AG09319 (cell line): ENCODE measurements around the gene SLC38A11.
"Not testable (repeated sequence)": the region's sequence is repeated elsewhere in the genome, so short reads cannot be mapped to it uniquely, and the experiment has no call there.

Source experiments
- DNase-seq: peaks from one replicate; pipeline ENCODE4 v3.0.0-alpha.2; 2010; ENCODE audit warnings: low read depth; ENCODE audit errors: extremely low read depth
- TF ChIP-seq, protein P1 (sequence below): IDR thresholded peaks from 2 replicates; pipeline ENCODE4 v1.5.1; 2011; ENCODE audit warnings: low read depth, mild to moderate bottlenecking, inconsistent platforms, low read length, moderate library complexity

SLC38A11 gene

DNA sequence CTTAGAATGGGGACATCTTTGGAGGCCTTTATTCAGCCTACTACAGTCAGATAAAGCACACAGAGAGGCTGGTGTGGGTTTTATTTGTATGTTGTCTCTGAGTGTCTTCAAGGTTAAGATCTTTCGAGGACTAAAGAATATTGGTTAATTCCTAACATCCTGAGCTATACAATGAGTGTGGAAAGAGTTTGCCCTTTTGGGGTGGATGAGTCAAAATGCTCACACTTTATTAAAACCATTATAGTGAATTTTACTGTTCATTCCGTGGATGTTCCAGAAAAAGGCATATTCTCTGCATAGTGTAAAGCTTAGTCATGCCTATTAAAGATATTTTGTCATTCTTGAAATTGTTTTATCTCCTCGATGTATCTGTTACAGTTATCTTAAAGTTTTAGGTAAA, 29.1 kb upstream of the SLC38A11 start:
- DNase-seq, result no peak

DNA sequence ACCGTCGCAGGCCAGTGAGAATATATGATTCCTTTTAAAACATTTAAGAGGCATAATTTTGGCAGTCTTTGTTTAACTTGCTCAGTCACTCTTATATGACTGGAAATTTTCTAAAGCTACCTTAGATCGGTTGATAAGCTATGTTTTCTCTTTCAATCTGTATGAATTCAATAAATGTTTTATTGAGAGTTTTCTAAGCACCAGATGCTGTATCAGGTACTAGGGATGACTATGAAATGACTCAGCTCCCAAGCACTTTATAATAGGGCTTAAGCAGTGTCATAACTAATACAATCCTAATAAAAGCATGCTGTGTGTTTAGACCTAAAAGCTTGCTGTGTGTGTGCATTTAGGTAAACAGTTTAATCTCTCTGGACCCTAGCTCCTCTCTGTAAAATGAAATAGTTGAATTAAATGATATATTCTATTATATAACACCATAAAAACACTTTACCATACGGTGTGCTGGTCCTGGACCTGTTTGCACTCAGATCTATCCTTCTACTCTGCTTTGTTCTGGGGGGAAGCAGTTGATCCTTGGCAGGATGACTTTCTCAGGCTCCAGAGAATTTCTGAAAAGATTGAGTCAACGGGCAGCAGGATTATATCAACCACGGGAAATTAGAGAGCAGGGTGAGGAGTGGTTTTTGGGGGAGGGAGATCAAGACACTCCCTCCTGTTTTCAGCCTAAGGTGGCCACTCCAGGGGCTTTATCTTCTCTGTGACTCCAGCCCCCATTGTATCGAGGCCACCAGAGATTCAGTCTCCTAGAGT, 26.1 kb upstream of the SLC38A11 start:
- TF ChIP-seq, protein P1, sequence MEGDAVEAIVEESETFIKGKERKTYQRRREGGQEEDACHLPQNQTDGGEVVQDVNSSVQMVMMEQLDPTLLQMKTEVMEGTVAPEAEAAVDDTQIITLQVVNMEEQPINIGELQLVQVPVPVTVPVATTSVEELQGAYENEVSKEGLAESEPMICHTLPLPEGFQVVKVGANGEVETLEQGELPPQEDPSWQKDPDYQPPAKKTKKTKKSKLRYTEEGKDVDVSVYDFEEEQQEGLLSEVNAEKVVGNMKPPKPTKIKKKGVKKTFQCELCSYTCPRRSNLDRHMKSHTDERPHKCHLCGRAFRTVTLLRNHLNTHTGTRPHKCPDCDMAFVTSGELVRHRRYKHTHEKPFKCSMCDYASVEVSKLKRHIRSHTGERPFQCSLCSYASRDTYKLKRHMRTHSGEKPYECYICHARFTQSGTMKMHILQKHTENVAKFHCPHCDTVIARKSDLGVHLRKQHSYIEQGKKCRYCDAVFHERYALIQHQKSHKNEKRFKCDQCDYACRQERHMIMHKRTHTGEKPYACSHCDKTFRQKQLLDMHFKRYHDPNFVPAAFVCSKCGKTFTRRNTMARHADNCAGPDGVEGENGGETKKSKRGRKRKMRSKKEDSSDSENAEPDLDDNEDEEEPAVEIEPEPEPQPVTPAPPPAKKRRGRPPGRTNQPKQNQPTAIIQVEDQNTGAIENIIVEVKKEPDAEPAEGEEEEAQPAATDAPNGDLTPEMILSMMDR, result no peak
- no peak for DNase-seq

More for the DNA sequence above, 29.1 kb upstream of the SLC38A11 start:
- TF ChIP-seq, protein P1, result no peak

DNA sequence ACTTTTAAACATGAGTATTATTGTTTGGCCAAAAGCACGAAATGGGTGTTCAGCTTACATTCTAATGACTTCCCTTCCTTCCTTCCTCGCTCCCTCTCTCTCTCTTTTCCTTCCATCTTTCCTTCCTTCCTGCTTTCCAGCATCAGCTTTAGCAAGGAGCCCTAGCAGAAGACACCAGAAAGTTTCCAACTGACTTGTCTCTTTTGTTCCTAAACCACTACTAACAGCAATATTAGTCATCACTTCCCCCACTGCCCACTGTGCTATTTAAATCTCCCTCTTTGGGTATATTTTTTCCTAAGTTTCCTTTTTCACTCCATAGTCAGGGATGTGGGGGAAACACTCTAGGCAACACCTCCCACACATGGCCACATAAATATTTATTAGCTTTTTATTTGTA, 25.4 kb upstream of the SLC38A11 start:
- not testable (repeated sequence) for DNase-seq

DNA sequence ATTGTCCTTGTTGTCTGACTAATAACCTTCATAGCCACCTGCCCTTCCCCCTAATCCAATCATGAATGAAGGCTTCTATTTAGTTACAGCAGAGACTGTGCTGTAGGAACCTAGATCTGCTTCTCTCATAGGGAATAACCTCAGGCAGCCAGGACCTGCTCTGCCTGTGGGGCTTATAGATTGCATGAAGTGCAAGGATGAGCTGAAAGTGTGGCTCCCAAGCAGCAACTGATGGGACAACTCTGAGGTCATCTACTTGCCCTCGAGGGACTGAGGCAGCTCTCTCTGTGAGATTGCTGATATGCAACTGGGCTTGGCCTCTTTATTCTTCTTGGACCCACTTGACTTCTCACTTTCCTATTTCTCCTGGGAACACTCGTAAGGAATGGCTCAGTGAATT, 23.8 kb upstream of the SLC38A11 start:
- TF ChIP-seq, protein P1, result no peak
- DNase-seq, result no peak

DNA sequence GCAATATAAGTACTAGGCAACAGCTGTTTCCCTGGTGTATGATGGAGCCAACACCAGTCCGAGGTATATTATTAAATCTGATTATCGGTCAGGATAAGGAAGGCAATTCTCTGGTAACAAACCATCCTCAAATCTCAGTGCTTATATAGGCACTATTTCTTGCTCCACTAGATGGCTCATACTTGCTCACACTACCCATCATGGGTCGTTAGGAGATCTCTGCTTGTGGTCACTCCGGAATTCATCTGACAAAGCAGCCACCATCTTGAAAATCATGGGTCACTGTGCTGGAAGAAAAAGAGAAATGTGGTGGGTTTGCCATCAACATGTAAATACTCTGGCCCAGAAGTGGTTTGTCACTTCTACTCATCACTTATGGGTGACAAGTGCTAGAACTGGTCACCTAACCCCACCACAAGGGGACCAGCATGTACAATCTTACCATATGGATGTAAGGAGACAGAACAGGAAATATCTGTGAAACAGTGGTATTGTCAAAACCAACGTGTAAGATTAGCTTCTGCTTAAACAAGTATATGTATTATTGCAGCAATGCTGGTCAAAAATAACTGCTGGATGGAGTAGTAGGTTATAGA, 21.6 kb upstream of the SLC38A11 start:
- DNase-seq, result not testable (repeated sequence)

DNA sequence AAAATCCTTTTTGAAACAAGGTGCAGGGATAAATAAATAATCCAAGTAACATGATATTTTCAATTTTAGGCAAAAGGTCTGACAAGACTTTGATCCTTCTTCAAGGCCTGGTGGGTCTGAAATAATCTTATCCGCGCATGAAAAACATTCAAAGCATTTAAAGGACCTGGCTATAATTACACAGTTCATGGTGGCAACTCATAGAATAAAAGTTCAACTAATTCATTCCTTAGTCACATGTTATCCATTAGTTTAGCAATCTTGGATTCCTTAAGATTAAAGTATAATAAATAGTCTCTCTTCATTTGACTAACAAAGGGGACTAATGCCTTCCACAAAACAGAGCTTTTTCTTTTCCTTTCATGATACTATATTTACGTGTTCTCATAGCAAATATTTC, 21.0 kb upstream of the SLC38A11 start:
- no peak for DNase-seq
- TF ChIP-seq, protein P1, result no peak

DNA sequence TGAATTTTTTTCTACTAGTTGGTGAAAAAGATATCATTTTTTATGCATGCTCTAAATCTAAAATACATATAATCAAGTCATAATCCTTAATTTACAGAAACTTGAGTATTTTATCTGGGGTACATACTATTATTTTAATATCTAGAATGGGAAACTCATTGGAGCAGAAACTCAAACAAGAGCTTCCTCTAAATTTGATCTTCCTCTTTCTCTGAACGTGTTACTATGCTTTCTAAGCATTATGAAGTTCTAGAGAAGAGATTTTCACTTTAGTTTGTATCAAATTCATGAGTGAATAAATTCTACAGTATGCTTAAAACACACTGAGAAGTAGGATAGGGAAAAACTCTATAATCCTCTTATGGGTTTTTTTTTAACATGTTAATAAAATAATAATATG, 20.6 kb upstream of the SLC38A11 start:
- DNase-seq, result no peak

DNA sequence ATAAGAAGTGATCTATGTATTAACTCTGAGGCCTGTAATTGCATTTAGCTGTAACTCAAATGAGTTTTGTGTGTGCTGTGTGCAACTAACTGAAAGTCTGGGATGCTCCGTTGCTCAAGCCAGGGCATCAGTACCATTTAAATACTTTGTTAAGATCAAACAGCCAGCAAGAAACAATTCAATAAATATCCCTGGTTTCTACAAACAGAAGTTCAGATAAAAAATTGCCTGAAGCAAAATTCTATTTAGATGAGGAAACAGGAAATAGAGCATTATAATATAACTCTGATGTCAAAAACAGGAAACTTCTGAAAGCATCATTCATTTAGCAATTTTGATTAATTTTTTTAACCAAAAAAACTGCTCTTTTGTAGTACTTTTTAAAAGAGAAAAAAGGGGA, 18.9 kb upstream of the SLC38A11 start:
- DNase-seq, result no peak
- TF ChIP-seq, protein P1, result no peak

More for the DNA sequence above, 20.6 kb upstream of the SLC38A11 start:
- TF ChIP-seq, protein P1, result no peak
